ENCODE measurements around the gene SLC17A6. TPM values are rescaled to one million over a fixed set of nuclear protein-coding genes. Genes with fewer than 3 reads are reported as not detected.

Gene SLC17A6
- total RNA-seq, 4 donors from 2014 or later, result not detected

- ATAC-seq, result no peak
- H3K4me1 ChIP-seq, result no peaks in the 10 kb centered on the region
- peaks cover 75% of the 10 kb centered on the region for H3K27me3 ChIP-seq
- no peaks in the 10 kb centered on the region for H3K9me3 ChIP-seq
- no peak overlapping the region for H3K4me3 ChIP-seq
- WGBS, 2 donors (ENCODE audit: low coverage in 1 of 2), result 4% methylated on average over 15 to 20 of the region's 25 CpGs
- no peaks in the 10 kb centered on the region for H3K36me3 ChIP-seq
- no peak for TF ChIP-seq POLR2A (IDR thresholded peaks at IDR 0.05)
- no peak for TF ChIP-seq POLR2AphosphoS5 (IDR thresholded peaks at IDR 0.05)
- no peak for TF ChIP-seq CTCF (IDR thresholded peaks at IDR 0.05)
- TF ChIP-seq EP300 (IDR thresholded peaks at IDR 0.05), result no peak
- H3K27ac ChIP-seq, result no peak overlapping the region
These were observed 4.2 kb downstream of the SLC17A6 start for GRCh38 chr11:22342211-22343031.

GRCh38 chr11:22343032-22343324, 4.8 kb downstream of the SLC17A6 start:
- Histone ChIP-seq H3K4me3 (no peak overlapping the region), H3K9me3 (no peaks in the 10 kb centered on the region), H3K27ac (no peak overlapping the region), H3K27me3 (peaks cover 69% of the 10 kb centered on the region), H3K4me1 (no peaks in the 10 kb centered on the region), H3K36me3 (no peaks in the 10 kb centered on the region)
- ATAC-seq, result no peak
- WGBS, 2 donors (ENCODE audit: low coverage in 1 of 2), result 2% methylated on average over 6 of the region's 6 CpGs; no CpG with 5 or more reads in 1 of the 2 donors
- no peak for TF ChIP-seq POLR2AphosphoS5 (IDR thresholded peaks at IDR 0.05)
- TF ChIP-seq EP300 (IDR thresholded peaks at IDR 0.05), result no peak
- TF ChIP-seq CTCF (IDR thresholded peaks at IDR 0.05), result no peak
- no peak for TF ChIP-seq POLR2A (IDR thresholded peaks at IDR 0.05)

GRCh38 chr11:22343371-22344032, 5.3 kb downstream of the SLC17A6 start:
- no peak for TF ChIP-seq CTCF (IDR thresholded peaks at IDR 0.05)
- no peak for TF ChIP-seq EP300 (IDR thresholded peaks at IDR 0.05)
- no peak for TF ChIP-seq POLR2AphosphoS5 (IDR thresholded peaks at IDR 0.05)
- TF ChIP-seq POLR2A (IDR thresholded peaks at IDR 0.05), result no peak
- ATAC-seq, result no peak
- Histone ChIP-seq H3K4me1 (no peaks in the 10 kb centered on the region), H3K27ac (no peak overlapping the region), H3K4me3 (no peak overlapping the region), H3K27me3 (peaks cover 68% of the 10 kb centered on the region), H3K9me3 (no peaks in the 10 kb centered on the region), H3K36me3 (no peaks in the 10 kb centered on the region)
- WGBS, 2 donors (ENCODE audit: low coverage in 1 of 2), result no CpG with 5 or more reads among the region's 34 CpGs

GRCh38 chr11:22344081-22344480, 5.9 kb downstream of the SLC17A6 start:
- Histone ChIP-seq H3K27me3 (peaks cover 68% of the 10 kb centered on the region), H3K4me1 (no peaks in the 10 kb centered on the region), H3K9me3 (no peaks in the 10 kb centered on the region), H3K4me3 (no peak overlapping the region), H3K36me3 (no peaks in the 10 kb centered on the region), H3K27ac (no peak overlapping the region)
- no peak for ATAC-seq
- no peak for TF ChIP-seq POLR2AphosphoS5 (IDR thresholded peaks at IDR 0.05)
- no peak for TF ChIP-seq EP300 (IDR thresholded peaks at IDR 0.05)
- TF ChIP-seq CTCF (IDR thresholded peaks at IDR 0.05), result no peak
- no peak for TF ChIP-seq POLR2A (IDR thresholded peaks at IDR 0.05)
- WGBS, 2 donors (ENCODE audit: low coverage in 1 of 2), result 10 to 23% methylated on average over 3 of the region's 3 CpGs

GRCh38 chr11:22346282-22346681, 8.1 kb downstream of the SLC17A6 start:
- no peak for TF ChIP-seq POLR2A (IDR thresholded peaks at IDR 0.05)
- TF ChIP-seq CTCF (IDR thresholded peaks at IDR 0.05), result no peak
- TF ChIP-seq EP300 (IDR thresholded peaks at IDR 0.05), result no peak
- TF ChIP-seq POLR2AphosphoS5 (IDR thresholded peaks at IDR 0.05), result no peak
- Histone ChIP-seq H3K36me3 (no peaks in the 10 kb centered on the region), H3K9me3 (no peaks in the 10 kb centered on the region), H3K27ac (no peak overlapping the region), H3K4me1 (no peaks in the 10 kb centered on the region), H3K27me3 (peaks cover 54% of the 10 kb centered on the region), H3K4me3 (no peak overlapping the region)
- ATAC-seq, result no peak
